HL-60 (cell line): ENCODE data around the gene DTNA.

ENCODE experiments used
- CTCF ChIP-seq: IDR thresholded peaks from one replicate; pipeline ENCODE4 v1.5.1; 2011; ENCODE audit warnings: low read length, control low read depth, inconsistent platforms; ENCODE audit not compliant: insufficient read depth
- GABPA ChIP-seq: IDR thresholded peaks from 2 replicates; pipeline ENCODE4 v1.6.1; 2012; ENCODE audit warnings: low read depth
- POLR2AphosphoS5 ChIP-seq: IDR thresholded peaks from 2 replicates; pipeline ENCODE4 v1.6.1; 2012; ENCODE audit warnings: low read depth
- REST ChIP-seq: IDR thresholded peaks from 2 replicates; pipeline ENCODE4 v1.6.1; 2012; ENCODE audit warnings: low read depth; ENCODE audit not compliant: insufficient replicate concordance
- SPI1 ChIP-seq: IDR thresholded peaks from 2 replicates; pipeline ENCODE4 v1.6.1; 2012; ENCODE audit warnings: low read depth, mild to moderate bottlenecking, borderline replicate concordance

GRCh38 chr18:34863702-34864101 lies 153.6 kb downstream of the DTNA start:
- TF ChIP-seq CTCF (no peak), POLR2AphosphoS5 (no peak), SPI1 (no peak), REST (no peak), GABPA (no peak)
